PFSK-1 (cell line): ENCODE data around the gene C1orf216.

ENCODE experiments used
- FOXP2 ChIP-seq: optimal IDR thresholded peaks from 2 replicates; pipeline ENCODE3; 2011; ENCODE audit warnings: borderline replicate concordance, control low read depth, inconsistent platforms; ENCODE audit not compliant: insufficient read depth; ENCODE audit errors: extremely low read length, extremely low read depth
- POLR2AphosphoS5 ChIP-seq: IDR thresholded peaks from 2 replicates; pipeline ENCODE4 v1.6.1; 2012; ENCODE audit warnings: low read depth, mild to moderate bottlenecking, control low read depth, low read length, moderate library complexity
- REST ChIP-seq, 2 experiments: IDR thresholded peaks; 2 replicates each; pipeline versions ENCODE4 v1.6.1 to v1.8.0; 2011 to 2012; ENCODE audit warnings: low read depth in 2 of 2, low read length in 2 of 2, control low read depth in 1 of 2, inconsistent platforms in 1 of 2, mild to moderate bottlenecking in 1 of 2, moderate library complexity in 1 of 2; ENCODE audit not compliant: insufficient read depth in 1 of 2
- SIN3A ChIP-seq: IDR thresholded peaks from 2 replicates; pipeline ENCODE4 v1.6.1; 2012; ENCODE audit warnings: mild to moderate bottlenecking, low read length, moderate library complexity, borderline replicate concordance; ENCODE audit not compliant: insufficient read depth
- TAF1 ChIP-seq: IDR thresholded peaks from 2 replicates; pipeline ENCODE4 v1.6.1; 2012; ENCODE audit warnings: low read length, control low read depth, borderline replicate concordance; ENCODE audit not compliant: insufficient read depth

Gene C1orf216

GRCh38 chr1:35691080-35691479, 27.6 kb downstream of the C1orf216 start:
- no peak for TF ChIP-seq REST (IDR thresholded peaks at IDR 0.05; ENCODE audit: insufficient read depth in 1 of 2, low read depth in 2 of 2, low read length in 2 of 2)
- no peak for TF ChIP-seq POLR2AphosphoS5
- no peak for TF ChIP-seq TAF1
- TF ChIP-seq SIN3A, result no peak
- no peak for TF ChIP-seq FOXP2

- TF ChIP-seq REST (IDR thresholded peaks at IDR 0.05; ENCODE audit: insufficient read depth in 1 of 2, low read depth in 2 of 2, low read length in 2 of 2) (no peak), TAF1 (no peak), POLR2AphosphoS5 (no peak), SIN3A (no peak), FOXP2 (no peak)
These were observed 30.5 kb downstream of the C1orf216 start for GRCh38 chr1:35688161-35688560.

GRCh38 chr1:35683012-35683411, 35.7 kb downstream of the C1orf216 start:
- no peak for TF ChIP-seq TAF1
- no peak for TF ChIP-seq SIN3A
- no peak for TF ChIP-seq FOXP2
- TF ChIP-seq REST (IDR thresholded peaks at IDR 0.05; ENCODE audit: insufficient read depth in 1 of 2, low read depth in 2 of 2, low read length in 2 of 2), result no peak
- no peak for TF ChIP-seq POLR2AphosphoS5

GRCh38 chr1:35680271-35680670, 38.4 kb downstream of the C1orf216 start:
- TF ChIP-seq FOXP2 (no peak), REST (IDR thresholded peaks at IDR 0.05; ENCODE audit: insufficient read depth in 1 of 2, low read depth in 2 of 2, low read length in 2 of 2) (no peak), TAF1 (no peak), SIN3A (no peak), POLR2AphosphoS5 (no peak)

- no peak for TF ChIP-seq SIN3A
- TF ChIP-seq REST (IDR thresholded peaks at IDR 0.05; ENCODE audit: insufficient read depth in 1 of 2, low read depth in 2 of 2, low read length in 2 of 2), result no peak
- TF ChIP-seq FOXP2, result no peak
- TF ChIP-seq POLR2AphosphoS5, result no peak
- TF ChIP-seq TAF1, result no peak
These were observed 42.9 kb downstream of the C1orf216 start for GRCh38 chr1:35675773-35676172.
